ENCODE results near the gene BCAP29. TPM values are rescaled to one million over a fixed set of nuclear protein-coding genes. Genes with fewer than 3 reads are reported as not detected.

BCAP29 gene
- total RNA-seq, 2 experiments from 2014 or later: 49.1 to 52.5 TPM

GRCh38 chr7:107609811-107610261 lies 29.8 kb downstream of the BCAP29 start:
- H3K27ac Mint-ChIP-seq: no peak overlapping the region
- no peak for DNase-seq
- H3K4me3 Mint-ChIP-seq: no peak overlapping the region
- no peaks in the 10 kb centered on the region for H3K27me3 Mint-ChIP-seq
- ChIA-PET POLR2A (no interaction called here), CTCF (no interaction called here)
- H3K9me3 Mint-ChIP-seq: peaks cover 1% of the 10 kb centered on the region
- H3K4me1 Mint-ChIP-seq: peaks cover 17% of the 10 kb centered on the region
- H3K36me3 Mint-ChIP-seq (ENCODE audit: low read depth): peaks cover 44% of the 10 kb centered on the region

- Mint-ChIP-seq H3K9me3 (peaks cover 2% of the 10 kb centered on the region), H3K36me3 (ENCODE audit: low read depth) (peaks cover 43% of the 10 kb centered on the region), H3K27me3 (no peaks in the 10 kb centered on the region), H3K4me3 (no peak overlapping the region), H3K4me1 (peaks cover 18% of the 10 kb centered on the region), H3K27ac (no peak overlapping the region)
- POLR2A ChIA-PET: no interaction called here
- no peak for DNase-seq
- CTCF ChIA-PET: interaction anchor here (0.6 to 1.2 kb wide), 2 partner anchors 101 to 116 kb away, joined by 3 read pairs; no protein-coding TSS in a partner anchor
Measured at GRCh38 chr7:107610323-107610722, 30.3 kb downstream of the BCAP29 start.

- Mint-ChIP-seq H3K36me3 (ENCODE audit: low read depth) (peaks cover 54% of the 10 kb centered on the region), H3K27ac (no peak overlapping the region), H3K27me3 (no peaks in the 10 kb centered on the region), H3K4me1 (peaks cover 25% of the 10 kb centered on the region), H3K9me3 (peaks cover 2% of the 10 kb centered on the region), H3K4me3 (no peak overlapping the region)
- ChIA-PET CTCF (no interaction called here), POLR2A (no interaction called here)
- no peak for DNase-seq
Measured at GRCh38 chr7:107613439-107613838, 33.4 kb downstream of the BCAP29 start.

- POLR2A ChIA-PET: no interaction called here
- CTCF ChIA-PET: no interaction called here
Measured at GRCh38 chr7:107613948-107614347, 33.9 kb downstream of the BCAP29 start.

GRCh38 chr7:107614425-107614824 lies 34.4 kb downstream of the BCAP29 start:
- POLR2A ChIA-PET: no interaction called here
- peaks cover 25% of the 10 kb centered on the region for H3K4me1 Mint-ChIP-seq
- H3K4me3 Mint-ChIP-seq: no peak overlapping the region
- CTCF ChIA-PET: no interaction called here
- H3K36me3 Mint-ChIP-seq (ENCODE audit: low read depth): peaks cover 45% of the 10 kb centered on the region
- no peak overlapping the region for H3K27ac Mint-ChIP-seq
- H3K27me3 Mint-ChIP-seq: no peaks in the 10 kb centered on the region
- no peak for DNase-seq
- peaks cover 2% of the 10 kb centered on the region for H3K9me3 Mint-ChIP-seq

More at GRCh38 chr7:107613948-107614347, 33.9 kb downstream of the BCAP29 start:
- Mint-ChIP-seq H3K36me3 (ENCODE audit: low read depth) (peaks cover 49% of the 10 kb centered on the region), H3K9me3 (peaks cover 2% of the 10 kb centered on the region), H3K27ac (no peak overlapping the region), H3K4me3 (no peak overlapping the region), H3K27me3 (no peaks in the 10 kb centered on the region), H3K4me1 (peaks cover 25% of the 10 kb centered on the region)
- DNase-seq: no peak

GRCh38 chr7:107615910-107616680 lies 36.0 kb downstream of the BCAP29 start:
- peaks cover 25% of the 10 kb centered on the region for H3K4me1 Mint-ChIP-seq
- H3K4me3 Mint-ChIP-seq: no peak overlapping the region
- ChIA-PET POLR2A (interaction anchor here (2.5 kb wide), 1 partner anchor 45 kb away, joined by 7 read pairs; the partner anchor contains the start of gene SLC26A4), CTCF (interaction anchor here (1.6 kb wide), 1 partner anchor 13 kb away, joined by 4 read pairs; no protein-coding TSS in a partner anchor)
- no peak overlapping the region for H3K27ac Mint-ChIP-seq
- peaks cover 47% of the 10 kb centered on the region for H3K36me3 Mint-ChIP-seq (ENCODE audit: low read depth)
- no peaks in the 10 kb centered on the region for H3K27me3 Mint-ChIP-seq
- DNase-seq: no peak
- peaks cover 2% of the 10 kb centered on the region for H3K9me3 Mint-ChIP-seq

- no peaks in the 10 kb centered on the region for H3K4me1 Mint-ChIP-seq
- no peaks in the 10 kb centered on the region for H3K27me3 Mint-ChIP-seq
- H3K27ac Mint-ChIP-seq: no peak overlapping the region
- no peak for DNase-seq
- no peak overlapping the region for H3K4me3 Mint-ChIP-seq
- peaks cover 22% of the 10 kb centered on the region for H3K36me3 Mint-ChIP-seq (ENCODE audit: low read depth)
- ChIA-PET CTCF (no interaction called here), POLR2A (interaction anchor here (0.9 kb wide), 1 partner anchor 37 kb away, joined by 3 read pairs; no protein-coding TSS in a partner anchor)
- peaks cover 4% of the 10 kb centered on the region for H3K9me3 Mint-ChIP-seq
Measured at GRCh38 chr7:107622429-107622828, 42.4 kb downstream of the BCAP29 start.

GRCh38 chr7:107622894-107623293 lies 42.8 kb downstream of the BCAP29 start:
- Mint-ChIP-seq H3K36me3 (ENCODE audit: low read depth) (peaks cover 22% of the 10 kb centered on the region), H3K9me3 (peaks cover 4% of the 10 kb centered on the region), H3K4me3 (no peak overlapping the region), H3K27me3 (no peaks in the 10 kb centered on the region), H3K27ac (no peak overlapping the region), H3K4me1 (no peaks in the 10 kb centered on the region)
- CTCF ChIA-PET: no interaction called here
- POLR2A ChIA-PET: interaction anchor here (0.9 kb wide), 1 partner anchor 36 kb away, joined by 3 read pairs; no protein-coding TSS in a partner anchor
- no peak for DNase-seq

GRCh38 chr7:107627002-107627401 lies 47.0 kb downstream of the BCAP29 start:
- ChIA-PET POLR2A (no interaction called here), CTCF (no interaction called here)
- Mint-ChIP-seq H3K9me3 (peaks cover 4% of the 10 kb centered on the region), H3K4me1 (peaks cover 7% of the 10 kb centered on the region), H3K27me3 (no peaks in the 10 kb centered on the region), H3K27ac (no peak overlapping the region), H3K4me3 (no peak overlapping the region), H3K36me3 (ENCODE audit: low read depth) (peaks cover 21% of the 10 kb centered on the region)
- DNase-seq: no peak

GRCh38 chr7:107628461-107629064 lies 48.5 kb downstream of the BCAP29 start:
- CTCF ChIA-PET: interaction anchor here (1.6 kb wide), 1 partner anchor 12 kb away, joined by 4 read pairs; no protein-coding TSS in a partner anchor
- no peaks in the 10 kb centered on the region for H3K27me3 Mint-ChIP-seq
- no peak overlapping the region for H3K4me3 Mint-ChIP-seq
- H3K9me3 Mint-ChIP-seq: peaks cover 4% of the 10 kb centered on the region
- peak overlapping the region; percentile 50 for H3K27ac Mint-ChIP-seq
- H3K4me1 Mint-ChIP-seq: peaks cover 15% of the 10 kb centered on the region
- H3K36me3 Mint-ChIP-seq (ENCODE audit: low read depth): peaks cover 21% of the 10 kb centered on the region
- DNase-seq: no peak
- POLR2A ChIA-PET: no interaction called here

GRCh38 chr7:107630342-107630741 lies 50.3 kb downstream of the BCAP29 start:
- Mint-ChIP-seq H3K4me1 (peaks cover 26% of the 10 kb centered on the region), H3K4me3 (no peak overlapping the region), H3K27me3 (no peaks in the 10 kb centered on the region), H3K27ac (no peak overlapping the region), H3K9me3 (peaks cover 4% of the 10 kb centered on the region), H3K36me3 (ENCODE audit: low read depth) (peaks cover 13% of the 10 kb centered on the region)
- ChIA-PET CTCF (no interaction called here), POLR2A (no interaction called here)
- DNase-seq: no peak

- CTCF ChIA-PET: no interaction called here
Measured at GRCh38 chr7:107631588-107632491, 51.8 kb downstream of the BCAP29 start.

GRCh38 chr7:107632492-107632865 lies 52.4 kb downstream of the BCAP29 start:
- H3K9me3 Mint-ChIP-seq: peaks cover 2% of the 10 kb centered on the region
- H3K27ac Mint-ChIP-seq: no peak overlapping the region
- peaks cover 10% of the 10 kb centered on the region for H3K36me3 Mint-ChIP-seq (ENCODE audit: low read depth)
- no peaks in the 10 kb centered on the region for H3K27me3 Mint-ChIP-seq
- POLR2A ChIA-PET: no interaction called here
- H3K4me3 Mint-ChIP-seq: no peak overlapping the region
- CTCF ChIA-PET: no interaction called here
- DNase-seq: no peak
- peaks cover 31% of the 10 kb centered on the region for H3K4me1 Mint-ChIP-seq

More at GRCh38 chr7:107631588-107632491, 51.8 kb downstream of the BCAP29 start:
- no peak for DNase-seq
- no peak overlapping the region for H3K27ac Mint-ChIP-seq
- no peaks in the 10 kb centered on the region for H3K27me3 Mint-ChIP-seq
- peaks cover 4% of the 10 kb centered on the region for H3K9me3 Mint-ChIP-seq
- H3K4me1 Mint-ChIP-seq: peaks cover 31% of the 10 kb centered on the region
- H3K4me3 Mint-ChIP-seq: no peak overlapping the region
- POLR2A ChIA-PET: no interaction called here
- H3K36me3 Mint-ChIP-seq (ENCODE audit: low read depth): peaks cover 12% of the 10 kb centered on the region
